Measurements from ENCODE around the gene C3orf22. TPM values are rescaled to one million over a fixed set of nuclear protein-coding genes. Genes with fewer than 3 reads are reported as not detected.
A peak's percentile ranks its signal among the peaks of the same experiment; 100 is the strongest.

The C3orf22 gene
- total RNA-seq, 2 donors from 2014 or later, result not detected

DNA sequence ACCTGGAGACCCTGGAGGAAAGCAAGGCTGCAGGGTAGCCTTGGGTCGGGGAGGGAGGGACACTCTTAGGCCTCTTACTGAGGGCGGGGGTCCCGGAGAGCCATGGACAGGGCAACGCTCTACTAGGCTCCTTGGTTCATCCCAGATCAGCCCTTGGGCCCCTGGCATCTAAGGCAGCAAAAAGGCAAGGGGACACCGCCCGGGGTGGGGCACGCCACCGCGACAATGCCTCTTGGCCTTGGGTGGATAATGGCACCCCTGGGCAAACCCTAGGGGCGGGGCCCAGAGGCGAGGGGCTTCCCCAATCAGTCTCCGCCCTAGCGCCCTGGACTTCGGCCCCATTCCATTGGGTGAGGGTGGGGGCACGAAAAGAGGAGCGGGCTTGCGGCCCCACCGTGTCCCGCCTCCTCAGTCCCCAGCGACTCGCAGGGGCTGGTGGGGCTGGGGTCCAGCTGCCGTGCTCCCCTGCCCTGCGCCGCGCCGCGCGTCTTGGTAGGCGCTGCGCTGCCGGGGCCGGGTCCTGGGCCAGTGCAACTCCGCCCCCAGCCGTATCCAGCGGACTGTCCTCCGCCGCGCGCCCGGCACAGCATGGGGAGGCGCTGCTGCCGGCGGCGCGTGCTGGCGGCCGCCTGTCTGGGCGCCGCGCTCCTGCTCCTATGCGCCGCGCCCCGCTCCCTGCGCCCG, 34.8 kb downstream of the C3orf22 start, which contains the start of gene CHST13:
TSS of gene CHST13 (plus strand) at position 411 of the 684 bp plus-strand sequence. CDS start at position 589, 178 bp downstream.
- H3K27ac ChIP-seq, result no peak within 1 kb of the TSS

DNA sequence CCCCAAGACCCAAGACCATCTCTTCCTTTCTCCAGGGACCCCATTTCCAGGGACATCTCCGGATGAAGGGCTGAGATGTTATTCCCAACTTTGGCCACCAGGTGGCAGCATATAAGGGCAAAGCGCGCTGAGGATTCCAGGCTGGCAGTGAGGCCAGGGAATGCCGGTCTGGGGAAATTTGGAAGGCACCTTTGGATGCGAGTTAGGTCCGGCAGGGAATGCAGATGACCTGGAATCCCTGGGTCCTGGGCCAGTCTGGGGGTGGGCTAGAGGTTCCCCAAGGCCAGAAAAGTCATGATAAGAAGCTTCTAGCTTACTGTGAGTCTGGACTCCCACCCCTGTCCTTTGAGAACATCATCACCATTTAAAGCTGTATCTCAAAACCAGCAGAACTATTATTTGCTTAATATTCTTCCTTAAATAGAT, 36.4 kb downstream of the C3orf22 start:
- 0 to 2% methylated on average over 2 to 6 of the region's 6 CpGs for WGBS, 2 donors
- Histone ChIP-seq H3K27me3 (no peaks in the 10 kb centered on the region), H3K4me3 (no peak overlapping the region), H3K27ac (no peak overlapping the region), H3K4me1 (peaks cover 14% of the 10 kb centered on the region), H3K9me3 (no peaks in the 10 kb centered on the region), H3K36me3 (replicated peaks in 1 of 2; ENCODE audit: insufficient read depth in 1 of 2, low read depth in 2 of 2) (no peaks in the 10 kb centered on the region)
- DNase-seq, result peak; percentile 55 to 65 (median 58)
- TF ChIP-seq, protein P1, sequence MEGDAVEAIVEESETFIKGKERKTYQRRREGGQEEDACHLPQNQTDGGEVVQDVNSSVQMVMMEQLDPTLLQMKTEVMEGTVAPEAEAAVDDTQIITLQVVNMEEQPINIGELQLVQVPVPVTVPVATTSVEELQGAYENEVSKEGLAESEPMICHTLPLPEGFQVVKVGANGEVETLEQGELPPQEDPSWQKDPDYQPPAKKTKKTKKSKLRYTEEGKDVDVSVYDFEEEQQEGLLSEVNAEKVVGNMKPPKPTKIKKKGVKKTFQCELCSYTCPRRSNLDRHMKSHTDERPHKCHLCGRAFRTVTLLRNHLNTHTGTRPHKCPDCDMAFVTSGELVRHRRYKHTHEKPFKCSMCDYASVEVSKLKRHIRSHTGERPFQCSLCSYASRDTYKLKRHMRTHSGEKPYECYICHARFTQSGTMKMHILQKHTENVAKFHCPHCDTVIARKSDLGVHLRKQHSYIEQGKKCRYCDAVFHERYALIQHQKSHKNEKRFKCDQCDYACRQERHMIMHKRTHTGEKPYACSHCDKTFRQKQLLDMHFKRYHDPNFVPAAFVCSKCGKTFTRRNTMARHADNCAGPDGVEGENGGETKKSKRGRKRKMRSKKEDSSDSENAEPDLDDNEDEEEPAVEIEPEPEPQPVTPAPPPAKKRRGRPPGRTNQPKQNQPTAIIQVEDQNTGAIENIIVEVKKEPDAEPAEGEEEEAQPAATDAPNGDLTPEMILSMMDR (IDR thresholded peaks at IDR 0.05), result peak; percentile 74 to 94 (median 85)
- no peak for TF ChIP-seq POLR2A (IDR thresholded peaks at IDR 0.05)
- no peak for ATAC-seq
- intact Hi-C loops (cut with DNase I), result loop anchor here (10.0 kb wide), 1 partner anchor 932 kb away; no protein-coding TSS in a partner anchor

More for the DNA sequence above, 34.8 kb downstream of the C3orf22 start, which contains the start of gene CHST13:
- ATAC-seq (peak; percentile 47), DNase-seq (peak; percentile 43 to 64 (median 51))
- Histone ChIP-seq H3K9me3 (no peaks in the 10 kb centered on the region), H3K27me3 (no peaks in the 10 kb centered on the region), H3K36me3 (replicated peaks in 1 of 2; ENCODE audit: insufficient read depth in 1 of 2, low read depth in 2 of 2) (no peaks in the 10 kb centered on the region), H3K4me1 (peaks cover 21% of the 10 kb centered on the region), H3K4me3 (peak within 1 kb of the TSS in 1 of 2 donors; percentile 10)
- intact Hi-C loops (cut with DNase I), result loop anchor here (10.0 kb wide), 1 partner anchor 931 kb away; no protein-coding TSS in a partner anchor
- TF ChIP-seq, protein P1 (IDR thresholded peaks at IDR 0.05), result peak in 1 of 7 experiments; percentile 16
- TF ChIP-seq POLR2A (IDR thresholded peaks at IDR 0.05), result no peak
- 8 to 17% methylated on average over 13 to 37 of the region's 56 CpGs for WGBS, 2 donors

DNA sequence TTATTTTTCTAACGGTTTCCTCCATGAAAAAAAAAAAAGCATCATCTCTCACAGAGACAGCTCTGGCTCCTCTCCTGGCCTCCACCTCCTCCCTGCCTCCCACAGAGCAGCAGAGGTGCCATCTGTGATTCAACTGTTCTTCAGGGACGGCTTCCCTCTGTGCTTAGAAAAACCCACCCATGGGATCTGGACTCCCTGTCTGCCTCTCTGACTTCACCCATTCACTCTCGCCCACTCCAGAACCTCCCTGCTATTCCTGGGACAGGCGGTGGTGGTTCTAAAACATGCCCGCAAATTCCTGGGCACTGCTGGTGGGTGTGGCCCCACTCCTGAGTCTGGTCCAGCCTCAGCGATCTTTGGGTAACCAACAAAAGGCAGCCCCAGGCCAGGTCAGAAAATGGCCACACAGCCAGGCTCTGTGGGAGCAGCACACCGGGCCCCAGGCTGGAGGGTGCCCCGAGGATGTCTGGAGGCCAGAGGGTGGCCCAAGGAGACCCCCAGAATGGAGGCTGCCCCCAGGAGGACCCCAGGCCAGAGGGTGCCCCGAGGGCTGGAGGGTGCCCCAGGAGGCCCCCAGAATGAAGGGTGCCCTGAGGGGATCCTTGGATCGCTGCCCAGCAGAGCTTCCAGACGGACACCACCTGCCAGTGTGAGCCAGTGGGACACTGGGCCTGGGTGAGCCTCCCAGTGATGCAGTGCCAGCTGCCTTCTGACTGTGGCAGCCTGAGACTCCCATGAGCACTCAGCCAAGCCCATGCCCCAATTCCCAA, 37.4 kb downstream of the C3orf22 start:
- peaks cover 14% of the 10 kb centered on the region for H3K4me1 ChIP-seq
- intact Hi-C loops (cut with DNase I), result loop anchor here (10.0 kb wide), 1 partner anchor 933 kb away; no protein-coding TSS in a partner anchor
- 58 to 78% methylated on average over 6 to 11 of the region's 11 CpGs for WGBS, 2 donors
- H3K9me3 ChIP-seq, result no peaks in the 10 kb centered on the region
- TF ChIP-seq, protein P1 (IDR thresholded peaks at IDR 0.05), result no peak
- no peak for TF ChIP-seq POLR2A (IDR thresholded peaks at IDR 0.05)
- no peaks in the 10 kb centered on the region for H3K36me3 ChIP-seq (replicated peaks in 1 of 2; ENCODE audit: insufficient read depth in 1 of 2, low read depth in 2 of 2)
- H3K27ac ChIP-seq, result no peak overlapping the region
- ATAC-seq (no peak), DNase-seq (no peak)
- no peak overlapping the region for H3K4me3 ChIP-seq
- H3K27me3 ChIP-seq, result no peaks in the 10 kb centered on the region

DNA sequence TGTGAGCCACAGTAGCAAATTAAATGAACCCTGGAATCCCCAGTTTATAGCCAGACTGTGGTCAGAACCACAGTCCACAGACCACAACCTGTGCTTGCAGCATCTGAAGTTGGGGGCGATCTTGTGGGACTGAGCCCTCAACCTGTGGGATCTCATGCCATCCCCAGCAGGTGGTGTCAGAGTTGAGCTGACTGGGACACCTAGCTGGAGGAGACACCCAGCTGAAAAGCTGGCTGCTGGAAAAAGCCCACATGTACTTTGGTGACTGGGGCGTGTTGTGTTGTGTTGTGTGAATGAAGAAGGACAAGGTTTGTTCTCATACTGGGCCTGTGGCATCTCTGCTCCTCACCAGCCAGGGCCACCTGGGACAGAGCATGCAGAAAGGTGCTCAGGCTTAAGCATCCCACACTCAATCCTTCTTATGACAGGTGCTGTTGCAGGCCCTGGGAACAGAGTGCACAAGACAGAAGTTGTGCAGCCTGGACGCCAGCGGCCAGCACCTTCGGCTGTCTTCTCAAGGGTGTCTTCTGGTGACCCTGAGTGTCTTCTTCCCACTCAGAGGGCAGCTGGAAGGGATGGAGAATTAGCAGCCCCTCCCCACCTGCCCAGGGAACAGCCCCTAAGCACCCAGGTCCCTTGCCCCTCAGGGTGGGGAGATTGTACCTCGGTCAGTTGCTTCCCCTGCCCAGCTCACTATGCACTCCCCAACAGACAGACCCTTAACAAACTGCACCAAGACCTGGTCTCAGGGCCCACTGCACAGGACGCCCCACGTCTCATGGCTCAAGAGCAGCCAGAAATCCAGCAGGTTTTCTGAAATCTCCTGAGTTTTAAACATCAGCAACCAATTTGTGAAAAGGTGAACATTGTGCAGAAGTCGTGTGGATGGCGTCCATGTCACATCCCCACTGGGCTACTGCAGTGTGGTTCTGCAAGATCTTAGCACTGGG, 39.0 kb downstream of the C3orf22 start:
- TF ChIP-seq, protein P1 (IDR thresholded peaks at IDR 0.05), result no peak
- DNase-seq, result no peak
- whole genome bisulfite sequencing, 2 donors, result 82 to 83% methylated on average over 9 to 10 of the region's 10 CpGs
- Histone ChIP-seq H3K27me3 (no peaks in the 10 kb centered on the region), H3K36me3 (replicated peaks in 1 of 2; ENCODE audit: insufficient read depth in 1 of 2, low read depth in 2 of 2) (no peaks in the 10 kb centered on the region), H3K9me3 (no peaks in the 10 kb centered on the region), H3K4me3 (no peak overlapping the region), H3K27ac (no peak overlapping the region), H3K4me1 (peaks cover 12% of the 10 kb centered on the region)
- intact Hi-C loops (cut with DNase I), result loop anchor here (10.0 kb wide), 1 partner anchor 935 kb away; no protein-coding TSS in a partner anchor
- no peak for ATAC-seq
